T-helper 2 cell treated with Interferon-gamma antibody and Interleukin-4, amounts not matched to agents 100 ng/mL and 5 ng/mL, for 36 hours (primary cell): ENCODE results near the gene RMP24.
"Not testable (repeated sequence)": the region's sequence is repeated elsewhere in the genome, so short reads cannot be mapped to it uniquely, and the experiment has no call there.

Experiments used
- intact Hi-C: fragments of 100-400 bp; cut with micrococcal nuclease; formaldehyde crosslinking; loops from one replicate; pipeline ENCODE4 v1.15.1; 2023

RMP24 gene

GRCh38 chr18:35967866-35968265 lies 4.6 kb upstream of the RMP24 start:
- intact Hi-C loops, result not testable (repeated sequence)

GRCh38 chr18:35968278-35968880 lies 4.1 kb upstream of the RMP24 start:
- intact Hi-C loops, result no loop called here

- intact Hi-C loops, result loop anchor here (2.0 to 10.0 kb wide), 5 partner anchors 355 to 1107 kb away; partner anchors contain the start of genes MAPRE2 and ZNF397
These were observed 2.8 kb upstream of the RMP24 start for GRCh38 chr18:35969676-35970075.

- intact Hi-C loops, result loop anchor here (1.0 to 10.0 kb wide), 13 partner anchors 21 to 1109 kb away; partner anchors contain the start of genes ELP2, INO80C, KIAA1328 and MAPRE2
These were observed 750 bp upstream of the RMP24 start for GRCh38 chr18:35971661-35972196.

GRCh38 chr18:35973650-35974049 lies 1.2 kb downstream of the RMP24 start:
- intact Hi-C loops, result loop anchor here (2.0 to 10.0 kb wide), 5 partner anchors 359 to 1111 kb away; partner anchors contain the start of gene MAPRE2

DNA sequence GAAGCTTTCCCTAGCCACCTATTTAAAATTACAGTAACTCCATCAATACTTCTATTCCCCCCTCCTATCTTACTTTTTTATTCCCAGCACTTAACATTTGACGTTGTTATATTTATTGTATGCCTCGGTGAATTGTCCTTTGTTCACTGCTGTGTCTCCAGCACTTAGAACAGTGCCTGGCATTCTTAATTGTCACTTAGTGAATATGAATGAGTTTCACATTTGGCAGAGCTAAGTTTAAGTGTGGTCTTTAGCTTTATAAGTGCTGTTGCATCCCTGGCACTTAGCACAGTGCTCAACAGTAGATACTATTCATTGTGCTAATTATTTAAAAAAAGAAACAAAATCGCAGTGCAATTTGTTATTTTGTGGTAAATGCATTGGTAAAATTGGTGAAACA lies 1.7 kb downstream of the RMP24 start:
- intact Hi-C loops, result loop anchor here (5.0 to 10.0 kb wide), 4 partner anchors 359 to 1112 kb away; partner anchors contain the start of gene MAPRE2

- intact Hi-C loops, result loop anchor here (10.0 kb wide), 1 partner anchor 364 kb away; no protein-coding TSS in a partner anchor
These were observed 6.6 kb downstream of the RMP24 start for GRCh38 chr18:35979112-35979511.

DNA sequence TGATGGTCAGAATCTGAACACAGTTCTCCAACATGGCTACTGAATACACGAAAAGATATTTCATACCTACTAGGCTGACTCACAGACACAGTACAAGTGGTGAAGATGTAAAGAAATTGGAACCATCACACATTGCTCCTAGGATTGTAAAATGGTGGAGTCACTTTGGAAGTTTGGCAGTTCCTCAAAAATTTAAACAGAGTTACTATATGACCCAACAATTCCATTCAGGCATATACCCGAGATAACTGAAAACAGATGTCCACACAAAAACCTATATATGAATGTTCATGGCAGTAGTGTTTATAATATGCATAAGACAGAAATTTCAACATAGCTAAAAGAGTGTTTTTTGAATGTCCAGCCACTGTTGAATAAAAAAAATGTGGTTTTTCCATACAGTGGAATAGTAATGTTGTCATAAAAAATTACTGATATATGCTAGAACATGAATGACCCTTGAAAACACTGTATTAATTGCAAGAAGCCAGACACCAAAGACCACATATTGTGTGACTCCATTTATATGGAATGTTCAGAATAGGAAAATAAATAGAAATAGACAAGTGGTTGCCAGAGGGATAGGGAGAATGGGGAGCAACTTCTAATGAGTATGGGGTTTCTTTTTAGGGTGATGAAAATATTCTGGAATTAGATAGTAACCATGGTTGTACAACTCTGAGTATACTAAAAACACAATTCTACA lies 10.1 kb downstream of the RMP24 start:
- intact Hi-C loops, result no loop called here

GRCh38 chr18:35983147-35983546 lies 10.7 kb downstream of the RMP24 start:
- intact Hi-C loops, result no loop called here

DNA sequence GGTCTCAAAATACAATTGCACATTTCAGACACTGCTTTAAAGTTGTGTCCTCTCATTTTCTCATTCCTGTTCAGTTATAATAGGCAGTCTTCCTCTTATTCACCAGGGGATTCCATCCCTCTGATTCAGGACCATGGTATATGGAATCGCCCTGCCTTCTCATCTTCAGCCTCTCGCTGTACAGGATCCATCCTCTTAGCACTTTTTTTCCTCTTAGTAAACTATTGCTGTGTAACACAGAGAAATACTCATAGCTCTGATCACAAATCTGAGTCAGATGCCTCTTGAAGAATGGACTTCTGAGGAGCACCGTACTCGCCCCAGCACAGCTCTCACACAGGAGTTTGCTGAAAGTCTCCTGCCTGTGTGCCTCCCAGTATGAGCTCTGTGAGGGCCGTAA lies 11.3 kb downstream of the RMP24 start:
- intact Hi-C loops, result no loop called here

- intact Hi-C loops, result no loop called here
These were observed 19.2 kb downstream of the RMP24 start for GRCh38 chr18:35991696-35992095.

DNA sequence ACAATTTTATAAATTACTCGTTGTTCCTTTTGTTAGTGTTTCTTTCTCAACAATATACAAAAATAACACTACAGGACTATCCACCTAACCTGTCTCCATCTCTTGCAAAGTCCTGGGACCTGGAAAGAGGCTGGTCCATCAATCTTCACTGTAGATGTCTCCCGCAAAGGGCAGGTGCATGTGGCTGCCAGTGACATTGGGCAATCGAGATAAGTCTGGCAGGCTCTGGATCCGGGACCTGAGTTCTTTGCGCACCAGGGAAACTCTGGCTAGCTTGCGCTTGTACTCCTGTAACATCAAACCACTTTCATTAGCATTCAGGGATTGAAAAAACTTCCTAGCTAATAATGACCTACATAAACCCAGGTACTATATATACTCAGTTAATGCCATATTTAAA lies 20.5 kb downstream of the RMP24 start:
- intact Hi-C loops, result no loop called here

- intact Hi-C loops, result no loop called here
These were observed 26.5 kb downstream of the RMP24 start for GRCh38 chr18:35998967-35999366.

DNA sequence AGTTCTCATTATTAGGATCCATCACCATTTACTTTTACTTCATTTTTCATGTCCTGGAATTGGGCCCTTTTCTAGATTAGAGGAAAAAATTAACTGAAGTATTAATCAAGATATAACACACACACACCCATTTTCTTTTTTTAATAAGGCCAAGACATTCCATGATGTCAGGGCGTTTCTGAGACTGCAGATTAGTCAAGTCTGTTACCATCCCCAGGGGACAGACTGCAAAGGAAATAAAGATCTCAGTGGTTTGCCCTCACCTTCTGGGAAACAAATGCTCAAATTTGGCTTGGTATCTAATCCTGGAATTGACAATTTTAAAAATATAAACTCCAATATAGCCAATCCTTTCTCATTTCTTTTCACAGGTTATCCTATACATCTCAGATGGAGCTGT lies 27.4 kb downstream of the RMP24 start:
- intact Hi-C loops, result no loop called here

DNA sequence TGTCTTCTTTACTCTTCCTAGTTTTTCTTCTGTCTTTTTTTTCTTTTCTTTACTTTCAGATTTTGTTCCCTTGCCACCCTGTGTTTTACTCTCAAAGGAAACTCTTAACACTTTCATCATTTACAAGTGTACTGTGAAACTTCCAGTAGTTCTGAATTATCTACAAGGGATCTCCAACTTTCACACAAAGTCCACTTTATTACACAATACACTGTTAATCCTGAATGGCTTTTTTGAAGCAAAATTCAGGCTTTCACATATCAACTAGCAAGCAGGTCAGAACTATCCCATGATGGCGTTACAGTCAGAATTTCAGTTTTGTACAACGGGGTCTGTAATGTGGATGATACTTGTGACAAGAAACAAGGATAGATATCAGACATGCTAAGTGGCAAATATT lies 34.5 kb downstream of the RMP24 start:
- intact Hi-C loops, result no loop called here

DNA sequence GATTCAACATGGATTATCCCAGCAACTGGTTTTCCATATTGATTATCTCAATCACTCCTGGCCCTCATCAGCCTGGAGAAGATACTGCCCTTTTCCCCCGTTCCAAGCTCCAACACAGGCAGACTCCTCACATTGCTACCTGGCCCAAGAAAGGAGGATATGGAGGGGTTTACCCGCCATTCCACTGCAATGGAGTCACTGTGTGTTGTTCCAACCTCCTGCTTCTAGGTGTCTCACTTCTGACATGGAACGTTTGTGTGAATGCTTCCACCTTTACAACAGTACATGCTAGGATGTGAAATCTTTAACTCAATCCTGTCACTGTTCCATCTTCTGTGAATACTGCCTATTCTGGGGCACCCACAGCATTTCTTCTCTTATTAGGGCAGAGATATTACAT lies 36.7 kb downstream of the RMP24 start:
- intact Hi-C loops, result no loop called here

- intact Hi-C loops, result loop anchor here (10.0 kb wide), 2 partner anchors 52 to 112 kb away; partner anchors contain the start of genes ELP2, RPRD1A and SLC39A6
These were observed 40.4 kb downstream of the RMP24 start for GRCh38 chr18:36012891-36013290.

DNA sequence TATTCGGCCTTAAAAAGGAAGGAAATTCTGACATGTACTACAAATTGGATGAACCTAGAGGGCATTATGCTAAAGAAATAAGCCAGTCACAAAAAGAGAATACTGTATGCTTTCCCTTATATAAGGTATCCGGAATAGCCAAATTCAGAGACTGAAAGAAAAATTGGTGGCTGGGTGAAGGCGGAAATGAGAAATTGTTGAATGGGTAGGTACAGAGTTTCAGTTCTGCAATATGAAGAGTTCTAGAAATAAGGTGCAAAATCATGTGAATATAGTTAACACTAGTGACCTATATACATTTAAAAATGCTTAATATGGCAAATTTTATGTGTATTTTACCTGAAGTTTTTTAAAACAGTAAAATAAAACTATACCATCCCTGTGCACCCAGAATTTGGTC lies 43.1 kb downstream of the RMP24 start:
- intact Hi-C loops, result loop anchor here (10.0 kb wide), 2 partner anchors 49 to 109 kb away; partner anchors contain the start of genes ELP2, RPRD1A and SLC39A6

GRCh38 chr18:36017232-36017631 lies 44.8 kb downstream of the RMP24 start:
- intact Hi-C loops, result loop anchor here (1.0 to 10.0 kb wide), 6 partner anchors 48 to 555 kb away; partner anchors contain the start of genes ELP2, RPRD1A and SLC39A6

DNA sequence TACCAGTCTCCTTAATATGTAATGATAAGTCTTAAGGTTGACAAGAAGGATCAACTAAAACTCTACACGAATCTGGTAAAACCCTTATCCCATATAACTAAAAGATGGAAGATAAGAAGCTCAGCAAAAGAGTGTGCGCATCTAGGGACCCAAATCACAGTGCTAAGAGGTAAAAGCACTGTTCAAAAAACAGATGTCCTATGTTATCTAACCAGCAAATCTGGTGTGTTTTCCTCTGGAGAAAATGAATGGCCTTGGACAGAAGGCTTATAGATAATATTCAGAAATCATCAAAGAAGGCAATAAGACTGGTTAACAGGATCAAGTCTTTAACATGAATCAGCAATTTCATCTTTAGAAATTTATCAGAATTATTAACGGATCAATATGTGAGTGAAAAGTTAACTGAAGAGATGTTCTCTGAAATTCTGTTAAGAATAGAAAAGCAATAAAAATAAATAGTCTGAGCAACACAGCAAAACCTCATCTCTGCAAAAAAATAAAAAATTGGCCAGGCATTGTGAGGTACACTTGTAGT lies 47.8 kb downstream of the RMP24 start:
- intact Hi-C loops, result no loop called here

DNA sequence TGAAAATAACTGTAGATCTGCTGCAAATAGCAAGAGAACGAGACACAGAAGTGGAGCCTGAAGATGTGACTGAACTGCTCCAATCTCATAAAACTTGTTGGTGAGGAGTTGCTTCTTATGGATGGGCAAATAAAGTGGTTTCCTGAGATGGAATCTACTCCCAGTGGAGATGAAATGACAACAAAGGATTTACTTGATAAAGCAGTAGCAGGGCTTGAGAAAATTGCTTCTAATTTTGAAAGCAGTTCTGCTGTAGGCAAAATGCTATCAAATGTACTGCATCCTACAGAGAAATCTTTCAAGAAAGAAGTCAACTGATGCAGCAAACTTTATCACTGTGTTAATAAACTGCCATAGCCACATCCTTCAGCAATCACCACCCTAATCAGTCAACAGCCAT lies 50.9 kb downstream of the RMP24 start:
- intact Hi-C loops, result no loop called here

GRCh38 chr18:36024241-36024640 lies 51.8 kb downstream of the RMP24 start:
- intact Hi-C loops, result not testable (repeated sequence)
